ENCODE measurements around the gene SLC2A10.
"Not testable (repeated sequence)": the region's sequence is repeated elsewhere in the genome, so short reads cannot be mapped to it uniquely, and the experiment has no call there.

SLC2A10 gene

DNA sequence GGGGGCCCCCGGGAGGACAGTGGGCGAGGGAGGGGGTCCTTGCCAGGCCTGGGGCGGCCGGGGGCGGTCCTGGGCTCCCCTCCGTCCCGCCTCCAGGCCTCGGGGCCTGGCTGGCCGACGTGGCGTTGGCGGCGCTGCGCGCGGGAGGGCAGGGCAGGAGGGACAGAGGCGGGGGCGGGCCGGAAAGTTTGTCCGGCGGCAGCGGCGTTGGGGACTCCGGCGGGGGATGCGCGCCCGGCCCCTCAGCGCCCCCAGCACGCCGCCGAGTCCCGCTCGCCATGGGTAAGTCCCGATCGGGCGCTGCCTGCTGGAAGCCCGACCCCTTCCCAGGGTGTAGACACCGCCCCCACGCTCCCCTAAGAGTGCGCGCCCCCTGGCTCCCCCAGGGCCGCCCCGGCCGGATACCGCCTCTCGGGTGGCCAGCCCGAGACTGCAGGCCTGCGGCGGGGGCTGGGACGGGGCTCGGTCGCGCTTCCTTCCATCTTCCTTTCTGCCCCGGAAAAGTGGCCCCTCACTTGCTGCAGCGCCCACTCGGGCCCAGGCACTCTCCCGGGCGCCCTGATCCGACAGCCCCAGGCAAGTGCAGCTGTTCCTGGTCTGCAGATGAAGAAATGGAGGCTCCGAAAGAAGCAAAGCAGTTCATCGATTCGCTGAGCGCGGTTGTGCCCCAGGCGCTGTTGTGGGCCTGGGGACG, at the start of gene SLC2A10:
Gene SLC2A10, plus strand, starts transcription at position 191 of the 694 bp plus-strand sequence. Its CDS starts 88 bp downstream, at position 279.
- DNase-seq (ENCODE audit: low read depth in 2 of 2) = no peak

GRCh38 chr20:46660487-46660886, 49.0 kb upstream of the SLC2A10 start:
- DNase-seq (ENCODE audit: low read depth in 2 of 2) = no peak

- DNase-seq (ENCODE audit: low read depth in 2 of 2) = no peak
Observed at GRCh38 chr20:46661659-46662058, 47.8 kb upstream of the SLC2A10 start.

DNA sequence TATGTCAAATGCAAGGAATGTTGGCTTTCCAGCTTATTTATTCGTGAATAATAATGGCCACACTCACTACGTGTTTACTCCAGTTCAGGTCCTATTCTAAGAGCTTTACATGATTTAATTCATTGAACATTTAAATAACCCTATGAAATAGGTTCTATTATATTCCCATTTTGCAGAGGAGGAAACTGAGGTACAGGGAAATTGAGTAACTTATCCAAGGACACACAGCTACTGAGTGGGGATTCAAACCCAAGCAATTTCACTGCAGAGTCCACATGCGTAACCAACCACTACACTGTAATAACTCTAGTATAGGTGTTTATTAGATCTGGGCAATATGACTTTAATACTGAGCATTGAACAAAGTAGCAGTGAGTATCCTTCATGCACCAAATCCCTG, 45.9 kb upstream of the SLC2A10 start:
- DNase-seq (ENCODE audit: low read depth in 2 of 2) = no peak

- DNase-seq (ENCODE audit: low read depth in 2 of 2) = no peak
Observed at GRCh38 chr20:46665602-46666001, 43.8 kb upstream of the SLC2A10 start.

DNA sequence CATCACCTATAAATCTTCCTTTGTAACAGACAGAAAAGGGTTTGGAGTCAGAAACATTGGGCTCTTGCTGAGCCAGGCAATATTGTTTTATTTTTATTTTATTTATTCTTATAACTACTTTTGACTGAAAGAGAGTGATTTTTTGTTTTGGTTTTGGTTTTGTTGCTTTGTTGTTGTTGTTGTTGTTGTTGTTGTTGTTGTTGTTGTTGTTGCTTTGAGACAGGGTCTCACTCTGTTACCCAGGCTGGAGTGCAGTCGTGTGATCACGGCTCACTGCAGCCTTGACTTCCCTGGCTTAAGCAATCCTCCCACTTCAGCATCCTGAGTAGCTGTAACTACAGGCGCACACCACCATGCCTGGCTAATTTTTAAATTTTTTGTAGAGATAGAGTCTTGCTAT, 43.1 kb upstream of the SLC2A10 start:
- no peak for DNase-seq (ENCODE audit: low read depth in 2 of 2)

DNA sequence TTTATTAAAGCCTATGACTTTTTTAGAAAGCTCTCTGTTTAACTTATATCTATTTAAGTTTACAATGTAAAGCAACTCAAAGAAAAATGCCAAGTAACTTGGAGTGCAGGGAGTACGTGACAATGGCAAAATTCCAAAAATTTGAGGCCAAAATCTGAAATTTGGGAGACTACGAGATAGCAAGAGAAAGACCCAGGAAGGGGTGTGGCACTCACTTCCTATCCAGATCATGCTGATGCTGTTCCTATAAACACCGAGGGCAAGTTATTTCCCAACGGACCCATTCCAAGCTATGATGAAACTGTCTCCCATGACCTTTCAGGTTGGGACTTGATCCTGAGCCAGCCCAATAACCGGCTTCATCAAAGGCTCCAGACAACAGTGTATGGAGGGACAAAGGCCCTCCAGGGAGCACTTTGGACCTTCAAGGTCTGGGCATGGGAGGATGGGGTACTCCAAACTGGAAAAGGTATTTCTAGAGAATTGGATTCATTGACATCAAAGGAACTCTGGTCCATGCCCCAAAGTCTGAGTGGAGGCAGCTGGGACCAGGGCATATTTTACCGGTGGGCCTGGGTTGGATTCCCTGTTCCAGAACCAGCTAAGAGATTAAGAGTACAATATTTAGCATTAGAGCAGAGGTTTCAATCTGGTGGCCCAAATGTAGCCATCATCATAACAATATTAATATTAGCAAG, 42.5 kb upstream of the SLC2A10 start:
- no peak for DNase-seq (ENCODE audit: low read depth in 2 of 2)

DNA sequence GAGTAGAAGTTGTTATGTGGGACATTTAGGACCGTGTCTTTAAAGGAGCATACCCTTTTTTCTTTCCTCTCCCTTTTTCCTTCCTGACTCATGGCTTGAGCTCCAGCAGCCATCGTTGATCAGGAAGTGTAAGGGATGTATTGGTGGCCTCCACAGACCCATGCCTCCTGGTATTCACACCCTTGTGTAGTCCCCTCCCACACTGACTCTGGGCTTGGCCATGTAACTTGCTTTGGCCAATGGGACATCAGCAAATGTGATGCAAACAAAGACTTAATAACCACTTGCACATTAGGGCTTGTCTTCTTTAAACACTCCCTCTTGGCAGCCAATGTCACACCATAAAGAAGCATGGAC, 39.2 kb upstream of the SLC2A10 start:
- no peak for DNase-seq (ENCODE audit: low read depth in 2 of 2)

DNA sequence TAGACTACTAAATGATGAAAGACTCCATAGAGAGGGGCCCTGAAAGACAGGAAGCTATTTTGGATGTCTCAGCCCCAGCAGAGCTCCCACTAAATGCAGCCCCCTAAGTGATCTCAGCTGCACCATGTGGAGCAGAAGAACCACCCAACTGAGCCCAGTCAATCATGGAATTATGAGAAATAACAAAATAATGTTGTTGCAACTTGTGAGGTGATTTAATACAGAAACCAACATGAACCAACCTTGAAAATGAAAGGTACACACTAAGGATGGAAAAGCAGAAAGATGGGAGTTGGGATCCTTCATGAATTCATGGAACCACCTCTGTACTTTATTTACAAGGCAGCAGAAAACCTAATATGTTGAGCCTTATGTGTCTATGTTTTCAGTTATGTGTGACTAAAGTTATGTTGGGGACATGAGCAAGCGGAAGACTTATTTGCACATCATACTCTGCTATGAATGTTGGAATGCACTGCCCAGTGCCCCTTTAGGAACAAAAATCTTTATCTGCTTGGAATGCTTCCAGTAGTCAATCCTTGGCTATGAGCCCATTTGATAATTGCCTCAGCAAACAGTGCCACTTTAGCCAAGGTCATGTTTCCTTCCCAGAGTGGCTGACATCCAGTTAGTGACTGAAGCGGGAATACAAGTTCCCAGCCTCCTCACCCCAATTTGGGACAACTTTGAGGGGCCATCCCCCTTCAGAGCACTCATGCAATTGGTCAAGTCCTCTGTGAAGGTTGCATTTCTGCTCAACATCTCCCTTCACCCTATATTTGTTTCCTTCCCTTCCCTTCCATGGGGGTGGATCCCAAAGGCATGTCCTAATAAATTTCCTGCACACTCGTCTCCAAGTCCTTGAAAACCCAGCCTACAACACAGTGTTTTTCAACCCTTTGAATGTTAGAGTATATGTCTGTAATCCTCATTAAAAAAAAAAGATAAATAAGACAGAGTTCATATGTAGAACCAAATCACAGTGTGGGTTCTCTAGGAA, 38.6 kb upstream of the SLC2A10 start:
- no peak for DNase-seq (ENCODE audit: low read depth in 2 of 2)

GRCh38 chr20:46671866-46672542, 37.4 kb upstream of the SLC2A10 start:
- no peak for DNase-seq (ENCODE audit: low read depth in 2 of 2)

DNA sequence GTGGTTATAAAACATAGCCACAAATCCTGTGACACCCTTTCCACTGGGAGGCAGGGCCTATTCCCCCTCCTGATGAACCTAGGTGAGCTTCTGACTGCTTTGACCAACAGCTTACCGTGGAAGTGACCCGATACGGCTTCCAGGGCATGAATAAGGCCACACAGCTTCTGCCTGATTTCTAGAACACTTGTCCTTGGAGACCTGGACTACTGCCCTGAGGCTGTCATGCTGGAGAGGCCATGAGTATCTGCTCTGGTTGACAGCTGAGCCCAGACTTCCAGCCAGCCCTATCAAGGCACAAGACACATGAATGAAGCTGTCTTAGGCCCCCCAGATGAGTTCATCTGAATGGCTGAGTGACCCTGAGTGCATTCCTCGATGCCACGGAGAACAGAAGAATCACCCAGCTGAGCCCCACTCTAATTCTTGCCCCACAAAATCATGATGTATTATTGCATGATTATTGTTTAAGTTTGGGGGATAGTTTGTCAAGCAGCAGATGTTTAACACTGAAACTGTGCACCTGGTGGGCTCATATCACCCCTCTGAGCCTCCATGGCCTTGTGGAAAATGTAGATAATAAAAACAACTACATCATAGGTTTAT, 36.8 kb upstream of the SLC2A10 start:
- DNase-seq (ENCODE audit: low read depth in 2 of 2) = no peak

- DNase-seq (ENCODE audit: low read depth in 2 of 2) = no peak
Observed at GRCh38 chr20:46673394-46674252, 35.8 kb upstream of the SLC2A10 start.

GRCh38 chr20:46674253-46675083, 35.0 kb upstream of the SLC2A10 start:
- DNase-seq (ENCODE audit: low read depth in 2 of 2) = no peak

DNA sequence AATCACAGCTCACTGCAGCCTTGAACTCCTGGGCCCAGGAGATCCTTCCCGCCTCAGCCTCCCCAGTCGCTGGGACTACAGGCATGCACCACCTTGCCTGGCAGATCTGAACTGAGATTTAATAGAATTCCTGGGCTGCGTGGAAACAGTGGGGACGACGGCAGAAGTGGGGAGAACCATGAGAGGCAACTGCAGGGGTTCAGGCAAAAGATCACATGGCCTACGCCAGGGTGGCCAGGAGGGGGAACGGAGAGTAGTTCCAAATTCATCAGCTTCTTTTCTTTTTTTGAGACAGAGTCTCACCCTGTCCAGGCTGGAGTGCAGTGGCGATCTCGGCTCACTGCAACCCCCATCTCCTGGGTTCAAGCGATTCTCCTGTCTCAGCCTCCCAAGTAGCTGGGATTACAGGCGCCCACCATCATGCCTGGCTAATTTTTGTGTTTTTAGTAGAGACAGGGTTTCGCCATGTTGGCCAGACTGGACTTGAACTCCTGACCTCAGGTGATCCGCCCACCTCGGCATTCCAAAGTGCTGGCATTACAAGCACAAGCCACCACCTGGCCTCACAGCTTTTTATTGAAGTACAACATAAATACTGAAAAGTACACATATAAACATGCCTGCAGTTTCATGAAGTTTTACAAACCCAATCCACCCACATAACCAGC, 32.7 kb upstream of the SLC2A10 start:
- DNase-seq (ENCODE audit: low read depth in 2 of 2) = not testable (repeated sequence)

DNA sequence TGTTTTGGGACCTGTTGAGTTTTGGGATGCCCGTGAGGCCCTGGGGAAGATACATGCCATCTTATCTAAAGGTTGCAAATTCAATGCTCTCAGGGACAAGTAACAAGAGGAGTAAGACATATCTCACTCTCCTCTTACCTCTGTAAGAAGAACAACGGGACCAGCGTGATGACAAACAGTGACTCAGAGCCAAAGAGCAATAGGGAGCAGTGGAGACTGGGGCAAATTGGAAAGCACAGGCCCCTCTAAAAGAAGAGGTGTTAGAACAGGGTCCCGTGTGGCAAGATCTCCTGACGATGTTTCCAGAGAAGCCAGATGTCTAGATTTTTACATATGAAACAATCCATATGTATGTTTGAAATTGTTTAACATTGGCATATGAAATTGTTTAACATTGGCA, 31.8 kb upstream of the SLC2A10 start:
- DNase-seq (ENCODE audit: low read depth in 2 of 2) = no peak

GRCh38 chr20:46678516-46678915, 30.9 kb upstream of the SLC2A10 start:
- DNase-seq (ENCODE audit: low read depth in 2 of 2) = no peak

DNA sequence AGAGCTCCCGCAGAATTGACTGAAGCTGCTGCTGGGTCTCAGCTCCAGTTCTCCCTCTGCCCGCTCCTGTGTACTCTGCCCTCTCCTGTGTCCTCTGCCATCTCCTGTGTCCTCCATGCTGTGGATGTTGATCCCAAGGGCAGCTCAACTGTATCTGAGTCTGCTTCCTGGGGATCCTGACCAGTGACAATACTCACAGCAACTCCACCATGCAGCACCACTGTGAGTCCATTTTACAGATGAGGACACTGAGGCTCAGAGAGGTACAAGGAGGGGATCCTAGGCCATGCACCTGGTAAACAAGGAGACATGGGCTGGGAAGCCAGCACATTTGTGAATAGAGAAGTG, 28.8 kb upstream of the SLC2A10 start:
- no peak for DNase-seq (ENCODE audit: low read depth in 2 of 2)

- peak in 1 of 2 donors; percentile 61 for DNase-seq (ENCODE audit: low read depth in 2 of 2)
Observed at GRCh38 chr20:46681032-46681854, 28.2 kb upstream of the SLC2A10 start.
